Osteocyte (in vitro differentiated cells): Measurements from ENCODE around the gene FOXL3. TPM values are rescaled to one million over a fixed set of nuclear protein-coding genes. Genes with fewer than 3 reads are reported as not detected.

Experiments used
- DNase-seq: peaks from one replicate; pipeline ENCODE4 v3.0.0; 2021; ENCODE audit warnings: mixed read lengths; ENCODE audit not compliant: unreplicated experiment; ENCODE audit errors: extremely low spot score
- H3K27ac Mint-ChIP-seq: one replicate; pipeline ENCODE4 v1.8.0; 2021; ENCODE audit warnings: mild to moderate bottlenecking, mixed read lengths; ENCODE audit not compliant: unreplicated experiment
- H3K27me3 Mint-ChIP-seq: one replicate; pipeline ENCODE4 v1.8.0; 2021; ENCODE audit warnings: mixed read lengths; ENCODE audit not compliant: unreplicated experiment
- H3K36me3 Mint-ChIP-seq: one replicate; pipeline ENCODE4 v1.8.0; 2021; ENCODE audit warnings: mixed read lengths; ENCODE audit not compliant: unreplicated experiment
- H3K4me1 Mint-ChIP-seq: one replicate; pipeline ENCODE4 v1.8.0; 2021; ENCODE audit warnings: mixed read lengths; ENCODE audit not compliant: unreplicated experiment
- H3K4me3 Mint-ChIP-seq: one replicate; pipeline ENCODE4 v1.8.0; 2021; ENCODE audit warnings: mild to moderate bottlenecking, moderate library complexity, mixed read lengths; ENCODE audit not compliant: unreplicated experiment
- H3K9me3 Mint-ChIP-seq: one replicate; pipeline ENCODE4 v1.8.0; 2021; ENCODE audit warnings: mixed read lengths; ENCODE audit not compliant: unreplicated experiment
- CTCF ChIP-seq: fragments of 200-600 bp; sonication (generic); IDR thresholded peaks from 2 replicates; pipeline ENCODE4 v1.5.0; 2021; ENCODE audit warnings: antibody characterized with exemption, mild to moderate bottlenecking, moderate library complexity
- total RNA-seq: library from RNA; stranded (reverse); gene quantifications from 2 replicates; pipeline ENCODE4 v1.2.1, GENCODE V29; 2021

Gene FOXL3
- total RNA-seq, 1 donor from 2014 or later: not detected

GRCh38 chr7:317643-318405 is 27.9 kb downstream of the FOXL3 start:
- peaks cover 11% of the 10 kb centered on the region for H3K4me1 Mint-ChIP-seq
- H3K4me3 Mint-ChIP-seq: no peak overlapping the region
- no peaks in the 10 kb centered on the region for H3K36me3 Mint-ChIP-seq
- H3K27me3 Mint-ChIP-seq: peaks cover 50% of the 10 kb centered on the region
- peaks cover 8% of the 10 kb centered on the region for H3K9me3 Mint-ChIP-seq
- no peak for TF ChIP-seq CTCF
- H3K27ac Mint-ChIP-seq: no peak overlapping the region
- no peak for DNase-seq

GRCh38 chr7:318476-318875 is 28.5 kb downstream of the FOXL3 start:
- Mint-ChIP-seq H3K4me3 (no peak overlapping the region), H3K9me3 (peaks cover 8% of the 10 kb centered on the region), H3K4me1 (peaks cover 13% of the 10 kb centered on the region), H3K27me3 (peaks cover 44% of the 10 kb centered on the region), H3K36me3 (no peaks in the 10 kb centered on the region), H3K27ac (no peak overlapping the region)
- no peak for DNase-seq
- TF ChIP-seq CTCF: no peak

GRCh38 chr7:318878-319661 is 29.1 kb downstream of the FOXL3 start:
- H3K36me3 Mint-ChIP-seq: no peaks in the 10 kb centered on the region
- peaks cover 16% of the 10 kb centered on the region for H3K4me1 Mint-ChIP-seq
- H3K4me3 Mint-ChIP-seq: no peak overlapping the region
- no peak for TF ChIP-seq CTCF
- H3K27ac Mint-ChIP-seq: no peak overlapping the region
- H3K27me3 Mint-ChIP-seq: peaks cover 38% of the 10 kb centered on the region
- no peak for DNase-seq
- H3K9me3 Mint-ChIP-seq: peaks cover 8% of the 10 kb centered on the region

- Mint-ChIP-seq H3K27me3 (peaks cover 28% of the 10 kb centered on the region), H3K4me3 (no peak overlapping the region), H3K27ac (no peak overlapping the region), H3K4me1 (peaks cover 16% of the 10 kb centered on the region), H3K9me3 (peaks cover 3% of the 10 kb centered on the region), H3K36me3 (no peaks in the 10 kb centered on the region)
- no peak for DNase-seq
- no peak for TF ChIP-seq CTCF
Observed at GRCh38 chr7:320297-320696, 30.3 kb downstream of the FOXL3 start.

GRCh38 chr7:322111-322671 is 32.2 kb downstream of the FOXL3 start:
- DNase-seq: peak; percentile 91
- Mint-ChIP-seq H3K9me3 (no peaks in the 10 kb centered on the region), H3K4me3 (no peak overlapping the region), H3K36me3 (no peaks in the 10 kb centered on the region), H3K27ac (no peak overlapping the region), H3K27me3 (peaks cover 20% of the 10 kb centered on the region), H3K4me1 (peaks cover 17% of the 10 kb centered on the region)
- TF ChIP-seq CTCF: peak; percentile 99
